Tibial artery (tissue), 4 donors: ENCODE results near the gene INSYN2B.

Source experiments
- DNase-seq, 2 donors: peaks; one replicate each; pipeline ENCODE4 v3.0.0-alpha.2; 2019
- H3K27ac ChIP-seq, 2 donors: fragments of 200-600 bp; sonication (generic) in 1 of 2; 1 replicate in 1 of 2; 2 replicates in 1 of 2; pipeline ENCODE4 v1.5.1; 2018 to 2019; ENCODE audit warnings: mild to moderate bottlenecking in 1 of 2
- H3K27me3 ChIP-seq, 2 donors: fragments of 200-600 bp; sonication (generic) in 1 of 2; one replicate each; pipeline versions ENCODE4 v1.5.1 to v1.6.0; 2016 to 2019
- H3K36me3 ChIP-seq, 3 donors: fragments of 200-600 bp; sonication (generic) in 2 of 3; one replicate each; pipeline ENCODE4 v1.5.1; 2016 to 2019; ENCODE audit warnings: mild to moderate bottlenecking in 2 of 3
- H3K4me1 ChIP-seq, 4 donors: fragments of 200-600 bp; sonication (generic) in 2 of 4; 1 replicate in 3 of 4; 2 replicates in 1 of 4; pipeline ENCODE4 v1.5.1; 2016 to 2019
- H3K4me3 ChIP-seq, 2 donors: fragments of 200-600 bp; sonication (generic) in 1 of 2; 1 replicate in 1 of 2; 2 replicates in 1 of 2; pipeline ENCODE4 v1.5.1; 2018 to 2019; ENCODE audit warnings: mild to moderate bottlenecking in 2 of 2
- H3K9me3 ChIP-seq, 3 donors: fragments of 200-600 bp; sonication (generic) in 1 of 3; one replicate each; pipeline ENCODE4 v1.5.1; 2016 to 2019
- intact Hi-C: fragments of 100-400 bp; cut with DNase I; formaldehyde crosslinking; loops from one replicate; pipeline ENCODE4 v1.15.0; 2023; ENCODE audit warnings: low total_unique reads
- TF ChIP-seq, protein P1 (sequence below), 2 experiments: fragments of 200-600 bp in 1 of 2; fragments of 450-650 bp in 1 of 2; IDR thresholded peaks; one replicate each; pipeline ENCODE4 v1.5.1; 2017 to 2019; ENCODE audit warnings: antibody characterized with exemption in 2 of 2, mild to moderate bottlenecking in 1 of 2, moderate library complexity in 1 of 2

Gene INSYN2B

DNA sequence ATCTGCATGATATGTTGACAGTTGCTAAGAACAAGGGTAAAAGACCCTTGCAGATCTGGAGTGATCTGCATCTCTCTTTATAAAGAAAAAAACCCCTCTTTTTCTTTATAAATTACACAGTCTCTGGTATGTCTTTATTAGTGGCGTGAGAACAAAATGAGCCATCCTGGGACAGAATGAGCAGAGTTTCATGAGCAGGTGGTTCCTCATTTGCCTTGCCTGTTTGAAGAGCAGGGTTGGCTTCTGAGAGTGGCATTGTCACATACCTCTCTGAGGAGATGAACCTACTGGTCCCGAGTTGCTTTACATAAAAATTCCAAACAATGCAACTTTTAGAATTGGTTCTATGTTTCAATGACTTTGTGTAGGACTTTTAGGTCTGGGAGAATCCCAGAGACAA, 94.3 kb downstream of the INSYN2B start:
- no peaks in the 10 kb centered on the region for H3K9me3 ChIP-seq
- H3K27me3 ChIP-seq = no peaks in the 10 kb centered on the region
- H3K27ac ChIP-seq = no peak overlapping the region
- intact Hi-C loops = no loop called here
- H3K36me3 ChIP-seq = no peaks in the 10 kb centered on the region
- TF ChIP-seq, protein P1, sequence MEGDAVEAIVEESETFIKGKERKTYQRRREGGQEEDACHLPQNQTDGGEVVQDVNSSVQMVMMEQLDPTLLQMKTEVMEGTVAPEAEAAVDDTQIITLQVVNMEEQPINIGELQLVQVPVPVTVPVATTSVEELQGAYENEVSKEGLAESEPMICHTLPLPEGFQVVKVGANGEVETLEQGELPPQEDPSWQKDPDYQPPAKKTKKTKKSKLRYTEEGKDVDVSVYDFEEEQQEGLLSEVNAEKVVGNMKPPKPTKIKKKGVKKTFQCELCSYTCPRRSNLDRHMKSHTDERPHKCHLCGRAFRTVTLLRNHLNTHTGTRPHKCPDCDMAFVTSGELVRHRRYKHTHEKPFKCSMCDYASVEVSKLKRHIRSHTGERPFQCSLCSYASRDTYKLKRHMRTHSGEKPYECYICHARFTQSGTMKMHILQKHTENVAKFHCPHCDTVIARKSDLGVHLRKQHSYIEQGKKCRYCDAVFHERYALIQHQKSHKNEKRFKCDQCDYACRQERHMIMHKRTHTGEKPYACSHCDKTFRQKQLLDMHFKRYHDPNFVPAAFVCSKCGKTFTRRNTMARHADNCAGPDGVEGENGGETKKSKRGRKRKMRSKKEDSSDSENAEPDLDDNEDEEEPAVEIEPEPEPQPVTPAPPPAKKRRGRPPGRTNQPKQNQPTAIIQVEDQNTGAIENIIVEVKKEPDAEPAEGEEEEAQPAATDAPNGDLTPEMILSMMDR (IDR thresholded peaks at IDR 0.05) = no peak
- no peaks in the 10 kb centered on the region for H3K4me1 ChIP-seq
- no peak overlapping the region for H3K4me3 ChIP-seq
- no peak for DNase-seq

DNA sequence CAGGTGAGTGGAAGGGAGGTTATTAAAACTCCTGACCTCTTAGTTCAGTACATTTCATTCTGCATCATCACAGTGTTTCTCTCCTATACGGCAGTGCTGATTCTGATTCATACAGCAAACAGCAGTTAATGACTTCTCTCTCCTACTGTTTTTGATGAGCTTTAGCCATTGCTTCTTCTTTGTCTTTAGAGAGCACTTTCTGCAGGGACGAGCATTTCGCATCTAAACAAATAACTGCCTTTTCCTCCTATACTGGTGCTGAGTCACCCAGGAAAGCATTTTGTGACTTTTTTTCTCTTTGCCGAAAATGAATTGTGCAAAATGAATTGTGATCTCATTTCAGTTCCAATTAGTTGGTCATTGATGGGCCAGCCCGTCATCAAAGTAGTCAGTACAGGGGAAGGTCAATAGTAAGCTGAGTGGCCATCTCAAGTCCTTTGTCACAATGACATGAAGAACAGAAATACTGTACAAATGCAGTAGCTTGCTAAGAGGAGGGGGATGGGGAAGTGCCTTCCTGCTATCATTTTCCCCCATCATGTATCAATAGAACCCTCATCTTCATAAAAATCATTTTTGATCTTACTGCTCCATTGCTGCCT, 98.5 kb downstream of the INSYN2B start:
- no peaks in the 10 kb centered on the region for H3K27me3 ChIP-seq
- no peak overlapping the region for H3K27ac ChIP-seq
- no peaks in the 10 kb centered on the region for H3K36me3 ChIP-seq
- DNase-seq = no peak
- intact Hi-C loops = no loop called here
- H3K9me3 ChIP-seq = no peaks in the 10 kb centered on the region
- H3K4me3 ChIP-seq = no peak overlapping the region
- H3K4me1 ChIP-seq = no peaks in the 10 kb centered on the region
- TF ChIP-seq, protein P1 (IDR thresholded peaks at IDR 0.05) = no peak

DNA sequence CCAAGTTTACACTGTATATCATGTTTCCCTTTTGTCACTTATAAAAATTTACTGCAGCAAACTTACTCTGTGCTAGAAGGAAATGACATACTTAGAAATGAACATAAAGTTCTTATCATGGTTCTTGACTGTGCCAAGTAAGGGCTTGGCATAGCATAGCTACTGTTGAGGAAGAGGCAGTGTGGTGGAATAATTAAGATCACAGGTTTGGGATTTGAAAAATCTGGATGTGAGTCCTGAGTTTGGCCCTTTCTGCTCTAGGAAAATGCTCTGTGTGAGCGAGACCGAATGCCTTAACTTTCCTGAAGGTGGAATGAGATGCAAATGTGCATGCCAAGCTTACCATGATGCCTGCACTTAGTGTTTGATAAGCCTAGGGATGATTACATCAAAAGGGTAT, 99.5 kb downstream of the INSYN2B start:
- TF ChIP-seq, protein P1 (IDR thresholded peaks at IDR 0.05) = no peak
- H3K27me3 ChIP-seq = no peaks in the 10 kb centered on the region
- no peaks in the 10 kb centered on the region for H3K36me3 ChIP-seq
- H3K27ac ChIP-seq = no peak overlapping the region
- no peaks in the 10 kb centered on the region for H3K9me3 ChIP-seq
- no peaks in the 10 kb centered on the region for H3K4me1 ChIP-seq
- no peak for DNase-seq
- intact Hi-C loops = no loop called here
- H3K4me3 ChIP-seq = no peak overlapping the region

DNA sequence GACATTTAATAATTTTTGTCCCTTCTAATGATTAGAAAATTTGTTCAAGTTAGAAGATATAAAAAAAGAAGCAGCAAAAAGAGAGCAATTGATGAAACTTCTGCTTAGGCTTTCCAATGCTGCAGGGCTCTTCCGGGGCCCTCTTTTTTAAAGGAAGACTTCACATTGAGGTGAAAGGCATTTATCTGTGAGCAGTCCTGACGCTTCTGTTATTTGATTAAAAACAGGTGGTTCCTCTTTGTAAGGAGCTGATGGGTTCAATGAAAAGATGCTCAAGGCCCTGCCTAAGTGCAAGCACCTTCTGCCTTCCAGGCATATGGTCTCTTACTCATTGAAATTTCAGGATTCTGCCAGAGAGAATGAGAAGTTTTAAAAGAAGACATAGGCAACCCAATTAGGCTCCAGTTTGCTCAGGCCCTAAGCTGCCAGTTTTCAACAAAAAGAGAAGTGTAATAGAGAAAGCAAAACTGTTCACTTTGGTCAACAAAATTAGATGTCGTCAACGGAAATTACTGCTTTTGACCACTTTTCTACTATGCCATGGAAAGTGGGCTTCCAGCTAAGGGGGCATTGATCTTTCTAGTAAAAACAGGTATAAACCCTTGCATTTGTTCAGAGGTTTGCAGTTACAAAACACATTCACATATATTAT, 100.2 kb downstream of the INSYN2B start:
- H3K4me1 ChIP-seq = no peaks in the 10 kb centered on the region

DNA sequence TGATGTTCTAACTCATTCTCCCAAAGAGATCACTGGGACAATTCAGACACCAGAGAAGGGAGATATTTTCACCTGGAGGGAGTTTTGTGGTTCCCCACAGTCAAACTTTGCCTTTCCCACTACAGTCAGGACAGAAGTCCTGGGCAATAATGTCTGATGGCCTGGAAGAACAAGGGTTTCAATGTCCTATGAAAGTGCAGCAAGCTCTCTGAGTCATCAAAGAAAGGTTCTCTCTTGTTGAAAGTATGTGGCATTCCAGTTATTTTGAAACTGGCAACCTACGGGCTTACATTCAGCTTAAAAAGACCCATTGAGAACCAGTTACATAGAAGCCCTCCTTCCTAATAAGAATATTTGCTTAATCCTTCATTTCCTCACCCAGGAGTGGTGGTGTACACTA, 103.9 kb downstream of the INSYN2B start:
- H3K9me3 ChIP-seq = no peaks in the 10 kb centered on the region
- TF ChIP-seq, protein P1 (IDR thresholded peaks at IDR 0.05) = no peak
- no peaks in the 10 kb centered on the region for H3K27me3 ChIP-seq
- DNase-seq = no peak
- no peak overlapping the region for H3K4me3 ChIP-seq
- H3K36me3 ChIP-seq = no peaks in the 10 kb centered on the region
- H3K4me1 ChIP-seq = no peaks in the 10 kb centered on the region
- intact Hi-C loops = no loop called here
- H3K27ac ChIP-seq = no peak overlapping the region

More for the DNA sequence above, 100.2 kb downstream of the INSYN2B start:
- Histone ChIP-seq H3K27me3 (no peaks in the 10 kb centered on the region), H3K4me3 (no peak overlapping the region), H3K36me3 (no peaks in the 10 kb centered on the region), H3K27ac (no peak overlapping the region), H3K9me3 (no peaks in the 10 kb centered on the region)
- DNase-seq = no peak
- TF ChIP-seq, protein P1 (IDR thresholded peaks at IDR 0.05) = no peak
- intact Hi-C loops = no loop called here
